ENCODE measurements around the gene PHLPP2. TPM values are rescaled to one million over a fixed set of nuclear protein-coding genes. Genes with fewer than 3 reads are reported as not detected.

Gene PHLPP2
- total RNA-seq, 1 donor from 2014 or later = 18.7 TPM

- peaks cover 11% of the 10 kb centered on the region for H3K4me1 Mint-ChIP-seq
- no peak for TF ChIP-seq CTCF (conservative IDR thresholded peaks at IDR 0.05)
- no peak for DNase-seq (ENCODE audit: low read depth, low spot score)
- H3K36me3 Mint-ChIP-seq (ENCODE audit: low read depth) = peaks cover 4% of the 10 kb centered on the region
- H3K9me3 Mint-ChIP-seq = no peaks in the 10 kb centered on the region
- no peak overlapping the region for H3K4me3 Mint-ChIP-seq
- no peaks in the 10 kb centered on the region for H3K27me3 Mint-ChIP-seq (ENCODE audit: low read depth)
- no peak overlapping the region for H3K27ac Mint-ChIP-seq (ENCODE audit: unreplicated experiment)
Measured at GRCh38 chr16:71761097-71761496, 36.6 kb upstream of the PHLPP2 start.

- Mint-ChIP-seq H3K27me3 (ENCODE audit: low read depth) (no peaks in the 10 kb centered on the region), H3K4me3 (no peak overlapping the region), H3K27ac (ENCODE audit: unreplicated experiment) (no peak overlapping the region), H3K4me1 (peaks cover 11% of the 10 kb centered on the region), H3K9me3 (no peaks in the 10 kb centered on the region), H3K36me3 (ENCODE audit: low read depth) (peaks cover 8% of the 10 kb centered on the region)
- TF ChIP-seq CTCF (conservative IDR thresholded peaks at IDR 0.05) = no peak
- DNase-seq (ENCODE audit: low read depth, low spot score) = no peak
Measured at GRCh38 chr16:71758293-71758760, 33.8 kb upstream of the PHLPP2 start.

GRCh38 chr16:71754652-71755051 is 30.2 kb upstream of the PHLPP2 start:
- Mint-ChIP-seq H3K9me3 (no peaks in the 10 kb centered on the region), H3K4me3 (no peak overlapping the region), H3K27me3 (ENCODE audit: low read depth) (no peaks in the 10 kb centered on the region), H3K27ac (ENCODE audit: unreplicated experiment) (no peak overlapping the region), H3K4me1 (no peaks in the 10 kb centered on the region), H3K36me3 (ENCODE audit: low read depth) (peaks cover 12% of the 10 kb centered on the region)
- DNase-seq (ENCODE audit: low read depth, low spot score) = no peak
- TF ChIP-seq CTCF (conservative IDR thresholded peaks at IDR 0.05) = no peak

GRCh38 chr16:71754108-71754507 is 29.6 kb upstream of the PHLPP2 start:
- Mint-ChIP-seq H3K4me1 (no peaks in the 10 kb centered on the region), H3K27me3 (ENCODE audit: low read depth) (no peaks in the 10 kb centered on the region), H3K4me3 (no peak overlapping the region), H3K27ac (ENCODE audit: unreplicated experiment) (no peak overlapping the region), H3K36me3 (ENCODE audit: low read depth) (peaks cover 13% of the 10 kb centered on the region), H3K9me3 (no peaks in the 10 kb centered on the region)
- no peak for TF ChIP-seq CTCF (conservative IDR thresholded peaks at IDR 0.05)
- no peak for DNase-seq (ENCODE audit: low read depth, low spot score)

- peaks cover 6% of the 10 kb centered on the region for H3K36me3 Mint-ChIP-seq (ENCODE audit: low read depth)
- no peak overlapping the region for H3K27ac Mint-ChIP-seq (ENCODE audit: unreplicated experiment)
Measured at GRCh38 chr16:71748226-71748625, 23.7 kb upstream of the PHLPP2 start.

More at GRCh38 chr16:71748226-71748625, 23.7 kb upstream of the PHLPP2 start:
- Mint-ChIP-seq H3K4me3 (no peak overlapping the region), H3K9me3 (no peaks in the 10 kb centered on the region), H3K4me1 (no peaks in the 10 kb centered on the region), H3K27me3 (ENCODE audit: low read depth) (no peaks in the 10 kb centered on the region)
- DNase-seq (ENCODE audit: low read depth, low spot score) = no peak
- no peak for TF ChIP-seq CTCF (conservative IDR thresholded peaks at IDR 0.05)
